Karpas-422 (cell line): ENCODE measurements around the gene KCNIP4. TPM values are rescaled to one million over a fixed set of nuclear protein-coding genes. Genes with fewer than 3 reads are reported as not detected.

Source experiments
- DNase-seq: peaks from one replicate; pipeline ENCODE4 v3.0.0-alpha.2; 2015
- H2AFZ ChIP-seq: fragments of 200-600 bp; sonication (generic); 2 replicates; pipeline ENCODE4 v1.6.1; 2014; ENCODE audit warnings: antibody characterized with exemption, low read length, mixed read lengths
- H3K27ac ChIP-seq: fragments of 200-600 bp; sonication (generic); 2 replicates; pipeline ENCODE4 v1.5.1; 2014; ENCODE audit warnings: mild to moderate bottlenecking, low read length, moderate library complexity
- H3K27me3 ChIP-seq: fragments of 200-600 bp; sonication (generic); 2 replicates; pipeline ENCODE4 v1.6.1; 2014; ENCODE audit warnings: low read length, mixed read lengths
- H3K36me3 ChIP-seq: fragments of 200-600 bp; sonication (generic); 2 replicates; pipeline ENCODE4 v1.6.1; 2014; ENCODE audit warnings: low read length, mixed read lengths; ENCODE audit not compliant: insufficient read depth
- H3K4me1 ChIP-seq: fragments of 200-600 bp; sonication (generic); 2 replicates; pipeline ENCODE4 v1.6.1; 2014; ENCODE audit warnings: mild to moderate bottlenecking, low read length, mixed read lengths
- H3K4me2 ChIP-seq: fragments of 200-600 bp; sonication (generic); 2 replicates; pipeline ENCODE4 v1.6.1; 2014; ENCODE audit warnings: low read length, low read depth, mild to moderate bottlenecking; ENCODE audit not compliant: poor library complexity, severe bottlenecking
- H3K4me3 ChIP-seq: fragments of 200-600 bp; sonication (generic); 2 replicates; pipeline ENCODE4 v1.5.1; 2014; ENCODE audit warnings: mild to moderate bottlenecking, antibody characterized with exemption, low read length, mixed read lengths
- H3K79me2 ChIP-seq: fragments of 200-600 bp; sonication (generic); 2 replicates; pipeline ENCODE4 v1.6.1; 2014; ENCODE audit warnings: mild to moderate bottlenecking, low read length, mixed read lengths
- H3K9ac ChIP-seq: fragments of 200-600 bp; sonication (generic); 2 replicates; pipeline ENCODE4 v1.6.0; 2014; ENCODE audit warnings: low read length
- H3K9me2 ChIP-seq: fragments of 200-600 bp; sonication (generic), shearing (Covaris generic); replicated peaks from 2 replicates; pipeline ENCODE4 v1.6.0; 2014; ENCODE audit warnings: mild to moderate bottlenecking, low read length, moderate library complexity; ENCODE audit not compliant: insufficient read depth
- H3K9me3 ChIP-seq: fragments of 300-700, 200-600 bp; sonication (generic); 2 replicates; pipeline ENCODE4 v1.6.1; 2014; ENCODE audit warnings: low read length, mixed read lengths
- H4K20me1 ChIP-seq: fragments of 200-600 bp; sonication (generic); 2 replicates; pipeline ENCODE4 v1.6.1; 2014; ENCODE audit warnings: mild to moderate bottlenecking, antibody characterized with exemption, low read length, low read depth; ENCODE audit not compliant: insufficient read depth
- total RNA-seq: library from RNA; depleted of rRNA; stranded (reverse); fragments of >200 nt; shearing (Covaris generic); gene quantifications from 2 replicates; pipeline ENCODE4 v1.2.3, GENCODE V29; 2014; ENCODE audit warnings: low replicate concordance

KCNIP4 gene
- total RNA-seq, 1 experiment from 2014 or later, result not detected

DNA sequence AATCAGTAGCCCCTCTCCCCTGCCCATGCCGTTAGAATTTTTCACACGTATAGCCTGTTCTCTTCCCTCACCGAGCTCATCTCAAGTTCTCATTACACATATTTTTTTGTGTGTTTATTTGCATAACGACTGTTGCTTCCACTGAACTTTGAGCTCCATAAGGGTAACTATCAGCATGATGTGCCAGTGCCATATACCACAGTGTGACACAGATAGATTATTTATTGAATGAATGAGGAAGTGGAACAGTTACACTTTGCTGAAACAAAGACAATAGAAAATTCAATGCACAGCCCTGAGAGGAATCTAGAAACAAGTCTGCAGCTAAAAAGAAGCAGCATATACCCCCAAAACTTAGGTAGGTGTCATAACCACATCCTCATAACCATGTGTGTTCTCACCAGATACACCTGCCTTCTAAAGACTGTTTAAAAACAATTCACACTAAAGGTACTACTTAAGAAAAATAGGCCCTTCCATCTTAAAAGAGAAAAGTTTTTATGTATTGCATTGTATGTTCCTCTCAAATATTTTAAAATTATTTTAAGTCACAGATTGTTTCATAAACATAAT is 858.4 kb downstream of the KCNIP4 start:
- no peak overlapping the region for H3K27ac ChIP-seq
- H3K4me1 ChIP-seq, result no peaks in the 10 kb centered on the region
- H3K9me2 ChIP-seq, result no peaks in the 10 kb centered on the region
- H2AFZ ChIP-seq, result no peak overlapping the region
- H3K9ac ChIP-seq, result no peak overlapping the region
- H3K4me2 ChIP-seq, result no peak overlapping the region
- H3K4me3 ChIP-seq, result no peak overlapping the region
- H3K27me3 ChIP-seq, result no peaks in the 10 kb centered on the region
- DNase-seq, result no peak
- peaks cover 8% of the 10 kb centered on the region for H3K9me3 ChIP-seq
- no peaks in the 10 kb centered on the region for H3K36me3 ChIP-seq
- H3K79me2 ChIP-seq, result no peaks in the 10 kb centered on the region
- H4K20me1 ChIP-seq, result no peaks in the 10 kb centered on the region

GRCh38 chr4:21083413-21083812 is 865.2 kb downstream of the KCNIP4 start:
- no peak overlapping the region for H3K4me2 ChIP-seq
- H3K4me3 ChIP-seq, result no peak overlapping the region
- no peak overlapping the region for H2AFZ ChIP-seq

DNA sequence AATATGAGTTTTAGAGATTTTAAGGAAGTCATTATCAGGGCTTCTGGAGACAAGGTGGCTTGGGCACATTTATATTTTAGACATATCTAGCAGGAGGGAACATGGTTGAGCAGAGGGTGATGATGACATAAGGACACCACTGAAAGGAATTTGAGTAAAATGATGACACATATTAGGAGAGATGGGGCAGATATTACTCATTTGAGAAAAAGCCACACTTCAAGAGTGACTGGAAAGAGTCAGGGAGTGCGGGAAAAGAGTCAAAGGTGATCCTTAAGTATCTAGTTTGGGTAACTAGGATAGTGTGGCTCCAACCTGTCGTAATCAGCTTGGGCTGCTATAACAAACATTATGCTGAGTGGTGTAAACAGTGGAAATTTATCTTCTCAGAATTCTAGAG is 870.6 kb downstream of the KCNIP4 start:
- Histone ChIP-seq H3K4me1 (no peaks in the 10 kb centered on the region), H3K79me2 (no peaks in the 10 kb centered on the region), H4K20me1 (no peaks in the 10 kb centered on the region)

More at GRCh38 chr4:21083413-21083812, 865.2 kb downstream of the KCNIP4 start:
- no peaks in the 10 kb centered on the region for H3K36me3 ChIP-seq
- H3K27me3 ChIP-seq, result no peaks in the 10 kb centered on the region
- H3K4me1 ChIP-seq, result no peaks in the 10 kb centered on the region
- no peak overlapping the region for H3K27ac ChIP-seq
- H4K20me1 ChIP-seq, result no peaks in the 10 kb centered on the region
- no peaks in the 10 kb centered on the region for H3K9me2 ChIP-seq
- no peak for DNase-seq
- peaks cover 3% of the 10 kb centered on the region; the same call in 1 of the 2 replicates for H3K9me3 ChIP-seq
- no peaks in the 10 kb centered on the region for H3K79me2 ChIP-seq
- H3K9ac ChIP-seq, result no peak overlapping the region

GRCh38 chr4:21067351-21067750 is 881.2 kb downstream of the KCNIP4 start:
- Histone ChIP-seq H3K9me2 (no peaks in the 10 kb centered on the region), H3K9me3 (peaks cover 3% of the 10 kb centered on the region; the same call in 1 of the 2 replicates), H3K9ac (no peak overlapping the region), H3K4me3 (no peak overlapping the region), H3K27ac (no peak overlapping the region), H3K79me2 (no peaks in the 10 kb centered on the region), H2AFZ (no peak overlapping the region), H3K4me2 (no peak overlapping the region), H3K4me1 (no peaks in the 10 kb centered on the region), H3K27me3 (no peaks in the 10 kb centered on the region), H4K20me1 (no peaks in the 10 kb centered on the region), H3K36me3 (no peaks in the 10 kb centered on the region)
- DNase-seq, result no peak

More for the DNA sequence above, 870.6 kb downstream of the KCNIP4 start:
- no peak overlapping the region for H2AFZ ChIP-seq
- no peaks in the 10 kb centered on the region for H3K27me3 ChIP-seq
- H3K9ac ChIP-seq, result no peak overlapping the region
- no peak overlapping the region for H3K27ac ChIP-seq
- H3K4me2 ChIP-seq, result no peak overlapping the region
- no peak for DNase-seq
- no peaks in the 10 kb centered on the region for H3K36me3 ChIP-seq
- no peaks in the 10 kb centered on the region for H3K9me3 ChIP-seq
- no peaks in the 10 kb centered on the region for H3K9me2 ChIP-seq
- no peak overlapping the region for H3K4me3 ChIP-seq

- H3K9me2 ChIP-seq, result no peaks in the 10 kb centered on the region
- H4K20me1 ChIP-seq, result no peaks in the 10 kb centered on the region
- DNase-seq, result no peak
- H3K4me3 ChIP-seq, result no peak overlapping the region
- H3K9me3 ChIP-seq, result peaks cover 10% of the 10 kb centered on the region; the same call in 1 of the 2 replicates
- H3K27me3 ChIP-seq, result no peaks in the 10 kb centered on the region
- no peak overlapping the region for H3K4me2 ChIP-seq
- no peak overlapping the region for H3K9ac ChIP-seq
- H3K79me2 ChIP-seq, result no peaks in the 10 kb centered on the region
- H2AFZ ChIP-seq, result no peak overlapping the region
- no peaks in the 10 kb centered on the region for H3K36me3 ChIP-seq
- no peak overlapping the region for H3K27ac ChIP-seq
- no peaks in the 10 kb centered on the region for H3K4me1 ChIP-seq
Observed at GRCh38 chr4:21061902-21062301, 886.7 kb downstream of the KCNIP4 start.

GRCh38 chr4:21046141-21046540 is 902.4 kb downstream of the KCNIP4 start:
- H3K36me3 ChIP-seq, result no peaks in the 10 kb centered on the region
- H3K27ac ChIP-seq, result no peak overlapping the region
- H2AFZ ChIP-seq, result no peak overlapping the region
- peaks cover 3% of the 10 kb centered on the region; the same call in 1 of the 2 replicates for H3K9me3 ChIP-seq
- no peak overlapping the region for H3K9ac ChIP-seq
- no peaks in the 10 kb centered on the region for H3K27me3 ChIP-seq
- no peak overlapping the region for H3K4me3 ChIP-seq
- no peaks in the 10 kb centered on the region for H4K20me1 ChIP-seq
- no peak overlapping the region for H3K4me2 ChIP-seq
- no peaks in the 10 kb centered on the region for H3K9me2 ChIP-seq
- no peak for DNase-seq
- H3K4me1 ChIP-seq, result no peaks in the 10 kb centered on the region
- H3K79me2 ChIP-seq, result no peaks in the 10 kb centered on the region

DNA sequence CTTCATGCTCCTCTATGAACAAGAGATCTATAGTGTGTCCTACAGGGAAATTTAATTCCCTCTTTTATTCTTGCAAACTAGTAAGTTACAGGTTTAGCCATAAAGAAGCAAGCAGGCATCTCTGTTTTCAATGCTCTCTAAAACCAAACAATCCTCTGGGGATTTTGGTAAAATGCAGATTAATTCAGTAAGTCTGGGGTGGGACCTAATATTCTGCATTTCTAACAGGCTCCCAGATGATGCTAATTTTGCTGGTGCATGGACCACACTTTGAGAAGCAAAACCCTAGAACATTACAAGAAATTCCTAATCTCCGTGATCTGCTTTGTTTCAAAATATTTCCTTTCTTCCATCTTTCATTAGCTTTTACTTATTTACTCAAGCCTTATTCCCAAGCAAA is 903.5 kb downstream of the KCNIP4 start:
- no peak overlapping the region for H3K4me3 ChIP-seq
- H3K9me2 ChIP-seq, result no peaks in the 10 kb centered on the region
- no peaks in the 10 kb centered on the region for H3K27me3 ChIP-seq
- H3K9ac ChIP-seq, result no peak overlapping the region
- no peaks in the 10 kb centered on the region for H3K4me1 ChIP-seq
- H4K20me1 ChIP-seq, result no peaks in the 10 kb centered on the region
- H3K9me3 ChIP-seq, result no peaks in the 10 kb centered on the region; the same call in 1 of the 2 replicates
- H3K79me2 ChIP-seq, result no peaks in the 10 kb centered on the region
- H3K36me3 ChIP-seq, result no peaks in the 10 kb centered on the region
- no peak overlapping the region for H3K27ac ChIP-seq
- H3K4me2 ChIP-seq, result no peak overlapping the region
- DNase-seq, result no peak
- H2AFZ ChIP-seq, result no peak overlapping the region

DNA sequence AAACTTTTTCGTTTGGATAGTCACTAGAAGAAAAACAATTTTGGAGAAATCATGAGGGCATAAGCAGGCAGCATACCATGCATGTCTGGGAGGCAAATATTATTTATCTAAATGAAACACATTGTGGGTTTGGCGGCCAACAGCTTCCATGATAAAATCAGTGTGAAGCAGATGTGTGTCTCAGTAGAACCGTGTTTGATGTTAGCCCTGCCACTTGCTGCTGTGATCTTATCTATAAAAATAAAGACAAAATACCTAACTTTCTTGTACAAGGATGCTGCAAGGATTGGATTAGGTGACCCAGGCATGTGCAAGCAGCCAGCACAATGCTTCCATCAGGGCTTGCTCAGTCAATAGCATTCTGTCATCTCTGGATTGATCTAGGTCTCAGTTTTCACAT is 906.9 kb downstream of the KCNIP4 start:
- Histone ChIP-seq H2AFZ (no peak overlapping the region), H3K9ac (no peak overlapping the region), H4K20me1 (no peaks in the 10 kb centered on the region), H3K4me2 (no peak overlapping the region), H3K27me3 (no peaks in the 10 kb centered on the region), H3K79me2 (no peaks in the 10 kb centered on the region), H3K9me2 (no peaks in the 10 kb centered on the region), H3K4me1 (no peaks in the 10 kb centered on the region), H3K36me3 (no peaks in the 10 kb centered on the region), H3K9me3 (no peaks in the 10 kb centered on the region), H3K27ac (no peak overlapping the region), H3K4me3 (no peak overlapping the region)
- no peak for DNase-seq
